ENCODE data around the gene PPP4C. TPM values are rescaled to one million over a fixed set of nuclear protein-coding genes. Genes with fewer than 3 reads are reported as not detected.

PPP4C gene
- total and polyA plus RNA-seq, 2 donors from 2014 or later, result 78.8 to 107 TPM

DNA sequence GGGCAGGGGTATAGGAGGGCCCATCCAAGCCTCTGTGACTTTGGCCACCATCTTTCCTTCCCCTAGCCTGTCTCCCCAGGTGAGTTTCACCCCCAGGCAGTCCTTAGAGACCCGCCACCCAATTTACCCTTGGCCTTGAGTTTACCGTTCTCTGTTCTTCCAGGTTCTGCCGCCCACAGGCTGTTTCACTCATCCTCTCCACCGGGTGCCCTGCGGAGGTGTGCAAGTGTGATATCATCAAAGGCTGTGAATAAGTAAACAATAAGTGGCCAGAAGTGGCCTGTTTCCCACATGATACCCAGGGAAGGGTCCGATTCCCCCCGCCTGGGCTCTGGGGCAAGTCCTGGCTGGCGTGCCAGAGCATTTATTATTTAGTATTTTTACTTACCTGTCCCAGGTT lies 29.6 kb upstream of the PPP4C start:
- no peak for FAIRE-seq
- H3K36me3 ChIP-seq (ENCODE audit: control insufficient read depth in 2 of 3, insufficient read depth in 3 of 3, low read length in 3 of 3), result no peaks in the 10 kb centered on the region
- H3K4me3 ChIP-seq (ENCODE audit: low read length in 3 of 3), result no peak overlapping the region
- peaks cover 0 to 3% (median 0%) of the 10 kb centered on the region in 3 donors for H3K9me3 ChIP-seq (ENCODE audit: control insufficient read depth in 2 of 3, insufficient read depth in 1 of 3, low read length in 3 of 3)
- no peaks in the 10 kb centered on the region for H3K27me3 ChIP-seq (ENCODE audit: control insufficient read depth, insufficient read depth, low read length)
- TF ChIP-seq, protein P1, sequence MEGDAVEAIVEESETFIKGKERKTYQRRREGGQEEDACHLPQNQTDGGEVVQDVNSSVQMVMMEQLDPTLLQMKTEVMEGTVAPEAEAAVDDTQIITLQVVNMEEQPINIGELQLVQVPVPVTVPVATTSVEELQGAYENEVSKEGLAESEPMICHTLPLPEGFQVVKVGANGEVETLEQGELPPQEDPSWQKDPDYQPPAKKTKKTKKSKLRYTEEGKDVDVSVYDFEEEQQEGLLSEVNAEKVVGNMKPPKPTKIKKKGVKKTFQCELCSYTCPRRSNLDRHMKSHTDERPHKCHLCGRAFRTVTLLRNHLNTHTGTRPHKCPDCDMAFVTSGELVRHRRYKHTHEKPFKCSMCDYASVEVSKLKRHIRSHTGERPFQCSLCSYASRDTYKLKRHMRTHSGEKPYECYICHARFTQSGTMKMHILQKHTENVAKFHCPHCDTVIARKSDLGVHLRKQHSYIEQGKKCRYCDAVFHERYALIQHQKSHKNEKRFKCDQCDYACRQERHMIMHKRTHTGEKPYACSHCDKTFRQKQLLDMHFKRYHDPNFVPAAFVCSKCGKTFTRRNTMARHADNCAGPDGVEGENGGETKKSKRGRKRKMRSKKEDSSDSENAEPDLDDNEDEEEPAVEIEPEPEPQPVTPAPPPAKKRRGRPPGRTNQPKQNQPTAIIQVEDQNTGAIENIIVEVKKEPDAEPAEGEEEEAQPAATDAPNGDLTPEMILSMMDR (IDR thresholded peaks at IDR 0.05; ENCODE audit: borderline replicate concordance, extremely low read depth, insufficient read depth), result no peak
- no peak for DNase-seq
- peaks cover 0 to 2% (median 0%) of the 10 kb centered on the region in 3 donors for H3K4me1 ChIP-seq (ENCODE audit: control insufficient read depth in 2 of 3, insufficient read depth in 2 of 3, low read depth in 1 of 3, low read length in 3 of 3)
- H3K27ac ChIP-seq (ENCODE audit: low read depth in 2 of 2, low read length in 2 of 2), result no peak overlapping the region
- intact Hi-C loops (cut with DNase I), result no loop called here
- no peak overlapping the region for H3K9ac ChIP-seq (ENCODE audit: low read length in 3 of 3)

DNA sequence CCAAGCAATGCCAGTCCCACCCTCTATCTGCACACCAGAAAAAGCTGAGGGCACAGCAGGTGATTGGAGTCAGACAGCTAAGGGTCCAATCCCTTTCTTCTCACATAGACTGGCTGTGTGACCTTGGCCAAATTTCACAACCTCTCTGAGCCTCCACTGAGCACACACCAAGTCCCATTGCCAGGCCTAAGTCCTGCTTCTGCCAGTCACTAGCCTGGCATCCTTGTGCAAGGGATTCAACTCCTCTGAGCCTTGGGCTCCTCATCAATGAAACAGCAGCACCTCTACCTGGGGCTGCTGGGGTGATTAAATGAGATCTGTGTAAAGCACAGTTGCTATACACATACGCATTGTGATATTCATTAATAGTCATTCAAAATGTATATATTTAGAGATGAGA lies 29.2 kb upstream of the PPP4C start:
- TF ChIP-seq, protein P1 (IDR thresholded peaks at IDR 0.05; ENCODE audit: borderline replicate concordance, extremely low read depth, insufficient read depth), result no peak
- FAIRE-seq, result no peak
- H3K36me3 ChIP-seq (ENCODE audit: control insufficient read depth in 2 of 3, insufficient read depth in 3 of 3, low read length in 3 of 3), result no peaks in the 10 kb centered on the region
- intact Hi-C loops (cut with DNase I), result no loop called here
- DNase-seq, result no peak
- peaks cover 0 to 3% (median 0%) of the 10 kb centered on the region in 3 donors for H3K9me3 ChIP-seq (ENCODE audit: control insufficient read depth in 2 of 3, insufficient read depth in 1 of 3, low read length in 3 of 3)
- peaks cover 0 to 2% (median 0%) of the 10 kb centered on the region in 3 donors for H3K4me1 ChIP-seq (ENCODE audit: control insufficient read depth in 2 of 3, insufficient read depth in 2 of 3, low read depth in 1 of 3, low read length in 3 of 3)
- no peaks in the 10 kb centered on the region for H3K27me3 ChIP-seq (ENCODE audit: control insufficient read depth, insufficient read depth, low read length)
- no peak overlapping the region for H3K27ac ChIP-seq (ENCODE audit: low read depth in 2 of 2, low read length in 2 of 2)
- no peak overlapping the region for H3K9ac ChIP-seq (ENCODE audit: low read length in 3 of 3)
- H3K4me3 ChIP-seq (ENCODE audit: low read length in 3 of 3), result no peak overlapping the region

DNA sequence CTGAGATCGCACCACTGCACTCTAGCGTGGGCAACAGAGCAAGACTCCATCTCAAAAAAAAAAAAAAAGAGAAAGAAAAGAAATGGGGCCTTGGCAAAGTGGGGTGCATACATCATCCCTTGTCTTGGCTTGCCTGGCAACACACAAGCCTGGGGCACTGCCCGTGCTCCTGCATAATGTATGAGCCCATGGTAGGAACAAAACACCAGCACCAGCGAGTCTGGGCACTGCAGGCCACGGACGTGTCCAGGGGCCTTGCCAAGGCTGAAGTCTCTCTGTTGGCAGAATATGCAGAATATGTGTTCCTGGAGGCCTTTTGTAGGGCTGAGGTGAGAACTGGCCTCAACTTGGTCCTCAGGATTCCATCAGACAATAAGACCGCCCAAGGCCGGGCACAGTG lies 25.9 kb upstream of the PPP4C start:
- H3K4me1 ChIP-seq (ENCODE audit: control insufficient read depth in 2 of 3, insufficient read depth in 2 of 3, low read depth in 1 of 3, low read length in 3 of 3), result peaks cover 2 to 8% (median 4%) of the 10 kb centered on the region in 3 donors
- H3K27ac ChIP-seq (ENCODE audit: low read depth in 2 of 2, low read length in 2 of 2), result no peak overlapping the region
- FAIRE-seq (no peak), DNase-seq (no peak)
- no peak overlapping the region for H3K4me3 ChIP-seq (ENCODE audit: low read length in 3 of 3)
- peaks cover 0 to 3% (median 0%) of the 10 kb centered on the region in 3 donors for H3K9me3 ChIP-seq (ENCODE audit: control insufficient read depth in 2 of 3, insufficient read depth in 1 of 3, low read length in 3 of 3)
- H3K36me3 ChIP-seq (ENCODE audit: control insufficient read depth in 2 of 3, insufficient read depth in 3 of 3, low read length in 3 of 3), result no peaks in the 10 kb centered on the region
- no peaks in the 10 kb centered on the region for H3K27me3 ChIP-seq (ENCODE audit: control insufficient read depth, insufficient read depth, low read length)
- TF ChIP-seq, protein P1 (IDR thresholded peaks at IDR 0.05; ENCODE audit: borderline replicate concordance, extremely low read depth, insufficient read depth), result no peak
- intact Hi-C loops (cut with DNase I), result no loop called here
- no peak overlapping the region for H3K9ac ChIP-seq (ENCODE audit: low read length in 3 of 3)

DNA sequence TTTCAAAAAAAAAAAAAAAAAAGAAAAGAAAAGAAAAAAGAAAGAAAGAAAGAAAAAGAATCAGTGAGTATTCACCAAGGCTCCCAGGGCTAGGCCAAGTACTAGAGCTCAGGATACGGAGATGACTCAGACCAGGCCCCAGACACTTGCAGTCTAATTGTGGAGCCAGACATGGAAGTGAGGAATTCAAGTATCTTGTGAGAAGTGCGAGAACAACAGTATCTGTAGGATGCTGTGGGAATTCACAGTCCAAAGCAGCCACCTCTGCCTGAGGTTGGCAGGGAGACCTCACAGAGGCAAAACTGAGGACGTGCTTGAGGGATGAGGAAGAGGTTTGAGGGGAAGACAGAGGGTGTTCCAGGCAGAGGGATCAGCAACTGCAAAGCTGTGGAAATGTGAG lies 24.3 kb upstream of the PPP4C start:
- intact Hi-C loops (cut with DNase I), result no loop called here
- no peak overlapping the region for H3K9ac ChIP-seq (ENCODE audit: low read length in 3 of 3)
- FAIRE-seq, result no peak

More for the DNA sequence above, 24.3 kb upstream of the PPP4C start:
- TF ChIP-seq, protein P1 (IDR thresholded peaks at IDR 0.05; ENCODE audit: borderline replicate concordance, extremely low read depth, insufficient read depth), result no peak
- Histone ChIP-seq H3K36me3 (ENCODE audit: control insufficient read depth in 2 of 3, insufficient read depth in 3 of 3, low read length in 3 of 3) (no peaks in the 10 kb centered on the region), H3K27ac (ENCODE audit: low read depth in 2 of 2, low read length in 2 of 2) (no peak overlapping the region), H3K9me3 (ENCODE audit: control insufficient read depth in 2 of 3, insufficient read depth in 1 of 3, low read length in 3 of 3) (no peaks in the 10 kb centered on the region), H3K27me3 (ENCODE audit: control insufficient read depth, insufficient read depth, low read length) (no peaks in the 10 kb centered on the region), H3K4me1 (ENCODE audit: control insufficient read depth in 2 of 3, insufficient read depth in 2 of 3, low read depth in 1 of 3, low read length in 3 of 3) (peaks cover 0 to 8% (median 4%) of the 10 kb centered on the region in 3 donors), H3K4me3 (ENCODE audit: low read length in 3 of 3) (no peak overlapping the region)
- DNase-seq, result no peak

All from kidney (tissue), 14 donors.